HepG2 (cell line): ENCODE results near the gene PAN3. TPM values are rescaled to one million over a fixed set of nuclear protein-coding genes. Genes with fewer than 3 reads are reported as not detected.

Experiments
- ATAC-seq: fragments of 200-7000 bp; cut with Tn5 transposase; 3 replicates; pipeline ENCODE4 v1.9.1; 2020; ENCODE audit warnings: mild to moderate bottlenecking, moderate library complexity
- BruUV-seq: library from RNA; stranded (reverse); fragments of 400-500 nt; replicated peaks from 2 replicates; lab custom pipeline; 2021; lab: Mats Ljungman, UMichigan
- CTCF ChIA-PET: fragments of 300-600 bp; formaldehyde crosslinking; extraction: SDS; loops from one replicate; lab custom pipeline; 2021; ENCODE audit warnings: low total read pairs, inconsistent platforms, low intra/inter-chr PET ratio; lab: Yijun Ruan, JAX
- POLR2A ChIA-PET: fragments of 350-600 bp; sonication (Branson Sonifier 250); formaldehyde crosslinking; loops from one replicate; lab custom pipeline; 2020; ENCODE audit warnings: antibody characterized with exemption, inconsistent platforms; lab: Yijun Ruan, JAX
- DNase-seq: peaks from one replicate; pipeline ENCODE4 v3.0.0-alpha.2; 2015; ENCODE audit warnings: low spot score
- FAIRE-seq: peaks from 3 replicates; lab custom pipeline; 2011; peaks lifted over from hg19 to GRCh38; lab: Jason Lieb, UNC
- H2AFZ ChIP-seq: one replicate; pipeline ENCODE4 v1.6.1; 2011; ENCODE audit warnings: low read length, inconsistent platforms
- H3K27ac ChIP-seq: fragments of 300-600 bp; 3 replicates; pipeline ENCODE4 v1.8.0; 2011; ENCODE audit warnings: mixed run types, mild to moderate bottlenecking, mixed read lengths, low read length, inconsistent platforms; ENCODE audit not compliant: insufficient read depth; ENCODE audit errors: extremely low read length
- H3K27me3 ChIP-seq, 2 experiments: fragments of 200-600 bp in 1 of 2; 2 replicates in 1 of 2; 3 replicates in 1 of 2; pipeline versions ENCODE4 v1.6.0 to v1.8.0; 2011; ENCODE audit warnings: low read length in 2 of 2, mild to moderate bottlenecking in 2 of 2, moderate library complexity in 2 of 2, inconsistent platforms in 1 of 2; ENCODE audit not compliant: insufficient read depth in 2 of 2, control insufficient read depth in 1 of 2
- H3K36me3 ChIP-seq, 2 experiments: fragments of 200-600 bp in 1 of 2; replicated peaks in 1 of 2; 2 replicates in 1 of 2; 3 replicates in 1 of 2; pipeline versions ENCODE4 v1.5.1 to v1.8.0; 2011; ENCODE audit warnings: low read length in 2 of 2, inconsistent platforms in 1 of 2; ENCODE audit not compliant: insufficient read depth in 2 of 2, control insufficient read depth in 1 of 2
- H3K4me1 ChIP-seq: 2 replicates; pipeline ENCODE4 v1.5.1; 2012; ENCODE audit warnings: low read length, inconsistent platforms; ENCODE audit not compliant: insufficient read depth
- H3K4me2 ChIP-seq: 2 replicates; pipeline ENCODE4 v1.6.0; 2011; ENCODE audit warnings: low read depth, low read length, inconsistent platforms
- H3K4me3 ChIP-seq, 3 experiments: fragments of 200-600 bp in 1 of 3; sonication (generic), shearing (Covaris generic) in 1 of 3; replicated peaks in 1 of 3; 2 replicates each; pipeline ENCODE4 v1.5.1; 2011 to 2016; ENCODE audit warnings: low read length in 3 of 3, inconsistent platforms in 2 of 3, low read depth in 2 of 3, mild to moderate bottlenecking in 2 of 3, control low read depth in 1 of 3, mixed read lengths in 1 of 3; ENCODE audit not compliant: insufficient read depth in 1 of 3
- H3K79me2 ChIP-seq: one replicate; pipeline ENCODE4 v1.6.1; 2011; ENCODE audit warnings: low read length, inconsistent platforms; ENCODE audit not compliant: insufficient read depth
- H3K9ac ChIP-seq: 2 replicates; pipeline ENCODE4 v1.6.0; 2011; ENCODE audit warnings: mild to moderate bottlenecking, low read depth, low read length, inconsistent platforms; ENCODE audit not compliant: insufficient read depth
- H3K9me3 ChIP-seq: 2 replicates; pipeline ENCODE4 v1.5.1; 2012; ENCODE audit warnings: mild to moderate bottlenecking, low read length
- H4K20me1 ChIP-seq: 2 replicates; pipeline ENCODE4 v1.6.0; 2011; ENCODE audit warnings: inconsistent platforms, mild to moderate bottlenecking, low read length, moderate library complexity; ENCODE audit not compliant: insufficient read depth
- ETV5 ChIP-seq: IDR thresholded peaks from 2 replicates; pipeline ENCODE4 v1.6.1; 2018; ENCODE audit warnings: missing biosample characterization, missing genetic modification reagents, inconsistent platforms, borderline replicate concordance
- FOSL2 ChIP-seq: sonication (generic); formaldehyde crosslinking; IDR thresholded peaks from 2 replicates; pipeline ENCODE4 v1.4.0; 2020; ENCODE audit warnings: missing genetic modification reagents
- GABPA ChIP-seq, 2 experiments: IDR thresholded peaks; 2 replicates each; pipeline ENCODE4 v1.6.1; 2011 to 2016; ENCODE audit warnings: low read depth in 2 of 2, low read length in 1 of 2, missing biosample characterization in 1 of 2, missing genetic modification characterization in 1 of 2
- NFKB2 ChIP-seq: sonication (generic); formaldehyde crosslinking; IDR thresholded peaks from 2 replicates; pipeline ENCODE4 v1.4.0; 2020; ENCODE audit warnings: missing genetic modification reagents, borderline replicate concordance
- SATB2 ChIP-seq: sonication (generic); formaldehyde crosslinking; IDR thresholded peaks from 2 replicates; pipeline ENCODE4 v1.5.0; 2020; ENCODE audit warnings: missing genetic modification reagents
- THYN1 ChIP-seq: sonication (generic); formaldehyde crosslinking; IDR thresholded peaks from 2 replicates; pipeline ENCODE4 v1.8.1; 2023; ENCODE audit warnings: low read depth, mild to moderate bottlenecking, moderate library complexity, missing genetic modification reagents, borderline replicate concordance
- TRIM24 ChIP-seq: sonication (generic); formaldehyde crosslinking; IDR thresholded peaks from 2 replicates; pipeline ENCODE4 v1.8.0; 2022; ENCODE audit warnings: mild to moderate bottlenecking, missing genetic modification reagents
- TSC22D2 ChIP-seq: sonication (generic); formaldehyde crosslinking; IDR thresholded peaks from 2 replicates; pipeline ENCODE4 v1.5.1; 2020; ENCODE audit warnings: missing genetic modification reagents, mild to moderate bottlenecking, borderline replicate concordance
- ZBTB21 ChIP-seq: sonication (generic); formaldehyde crosslinking; IDR thresholded peaks from 2 replicates; pipeline ENCODE4 v1.4.0; 2020; ENCODE audit warnings: missing genetic modification reagents
- ZNF605 ChIP-seq: sonication (generic); formaldehyde crosslinking; IDR thresholded peaks from 2 replicates; pipeline ENCODE4 v1.8.0; 2022; ENCODE audit warnings: mild to moderate bottlenecking, missing genetic modification reagents
- WGBS: methylation state at CpG from one replicate; pipeline ENCODE4 v1.1.6; 2017; ENCODE audit warnings: low lambda C conversion rate; 5-methylcytosine and 5-hydroxymethylcytosine counted together
- in situ Hi-C: cut with HindIII; loops from 2 replicates; pipeline ENCODE4 v1.10.0; 2017; ENCODE audit warnings: low pct_unique_long_range_greater_than_20kb; ENCODE audit not compliant: extremely low pct_ligation_motif_present
- intact Hi-C: fragments of 100-400 bp; cut with micrococcal nuclease; formaldehyde crosslinking; loops from one replicate; pipeline ENCODE4 v1.10.0; 2022; ENCODE audit not compliant: unreplicated experiment
- polyA plus RNA-seq, 8 experiments: library from polyadenylated mRNA; depleted of rRNA in 3 of 8; stranded (reverse) in 7 of 8; unstranded in 1 of 8; fragments of >200 nt; fragmentation: Illumina TruSeq in 4 of 8; extraction: Trizol in 4 of 8; gene quantifications; 2 replicates each; pipeline versions ENCODE4 v1.2.1 to v1.2.3, GENCODE V29; 2011 to 2016; ENCODE audit warnings: low read depth in 4 of 8, missing spikeins in 1 of 8, mixed read lengths in 1 of 8; ENCODE audit not compliant: insufficient read depth in 1 of 8
- total RNA-seq, 5 experiments: library from RNA; depleted of rRNA; stranded (reverse); fragments of >200 nt; fragmentation: Illumina TruSeq; extraction: Trizol; gene quantifications; 2 replicates each; pipeline ENCODE4 v1.2.3, GENCODE V29; 2016; ENCODE audit warnings: low read depth in 1 of 5
- TF ChIP-seq, protein P1 (sequence below): sonication (generic); formaldehyde crosslinking; IDR thresholded peaks from 2 replicates; pipeline ENCODE4 v1.4.0; 2020; ENCODE audit warnings: mild to moderate bottlenecking, missing genetic modification reagents, borderline replicate concordance
- TF ChIP-seq, protein P2 (sequence below): sonication (generic); formaldehyde crosslinking; IDR thresholded peaks from 2 replicates; pipeline ENCODE4 v1.5.1; 2020; ENCODE audit warnings: missing genetic modification reagents, mild to moderate bottlenecking, borderline replicate concordance
- TF ChIP-seq, protein P3 (sequence below): sonication (generic); formaldehyde crosslinking; IDR thresholded peaks from 2 replicates; pipeline ENCODE4 v1.8.0; 2022; ENCODE audit warnings: mild to moderate bottlenecking, missing genetic modification reagents, borderline replicate concordance
- TF ChIP-seq, protein P4 (sequence below): sonication (generic); formaldehyde crosslinking; IDR thresholded peaks from 2 replicates; pipeline ENCODE4 v1.4.0; 2020; ENCODE audit warnings: mild to moderate bottlenecking, missing genetic modification reagents

Gene PAN3
- total and polyA plus RNA-seq, 2 of the 13 experiments (the other 11 are each of a cell fraction or from before 2014, with no cell fraction given): 9.7 to 10.6 TPM

DNA sequence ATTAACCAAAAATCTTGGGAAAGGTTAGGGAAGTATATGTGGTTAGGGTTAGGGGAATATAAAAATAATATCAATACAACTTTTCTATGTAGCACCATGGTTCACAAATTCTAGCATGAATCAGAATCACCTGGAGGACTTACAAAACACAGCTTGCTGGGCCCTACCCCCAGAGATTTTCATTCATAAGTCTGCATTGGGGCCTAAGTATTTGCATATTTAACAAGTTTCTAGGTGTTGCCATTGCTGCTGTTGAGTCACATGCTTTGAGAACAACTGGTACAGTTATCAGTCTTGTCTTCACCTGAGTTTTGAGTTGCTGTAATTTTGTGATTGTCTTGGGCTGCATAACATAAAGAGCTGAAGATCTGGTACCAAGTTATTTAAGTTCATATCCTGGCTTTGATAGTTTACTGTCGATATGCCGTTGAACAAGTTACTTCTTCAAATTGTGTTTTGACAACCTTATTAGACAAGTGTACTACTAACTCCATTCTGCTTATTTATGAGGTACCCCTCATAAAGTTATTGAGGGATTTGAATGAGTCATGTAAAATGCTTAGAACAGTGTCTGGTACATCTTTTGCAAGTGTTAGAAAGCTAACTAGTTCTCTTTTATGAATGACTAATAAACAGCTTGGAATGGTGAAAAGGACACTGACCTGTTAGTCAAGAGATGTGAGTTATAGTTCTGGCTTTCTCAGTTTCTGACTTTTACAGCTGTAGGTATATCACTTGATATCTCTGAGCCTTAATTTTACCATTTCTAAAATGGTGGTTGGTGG is 132.9 kb downstream of the PAN3 start:
- BruUV-seq: no TSS peak
- no peak for FAIRE-seq
- in situ Hi-C loops: no loop called here
- TF ChIP-seq TRIM24 (CRISPR knock-in tag): no peak
- TF ChIP-seq GABPA (IDR thresholded peaks at IDR 0.05; ENCODE audit: low read depth, low read length): no peak
- no peak for TF ChIP-seq GABPA (CRISPR knock-in tag; IDR thresholded peaks at IDR 0.05; ENCODE audit: low read depth)
- no peak for TF ChIP-seq TSC22D2
- no peak for TF ChIP-seq ZNF605 (CRISPR knock-in tag)
- TF ChIP-seq, protein P1, sequence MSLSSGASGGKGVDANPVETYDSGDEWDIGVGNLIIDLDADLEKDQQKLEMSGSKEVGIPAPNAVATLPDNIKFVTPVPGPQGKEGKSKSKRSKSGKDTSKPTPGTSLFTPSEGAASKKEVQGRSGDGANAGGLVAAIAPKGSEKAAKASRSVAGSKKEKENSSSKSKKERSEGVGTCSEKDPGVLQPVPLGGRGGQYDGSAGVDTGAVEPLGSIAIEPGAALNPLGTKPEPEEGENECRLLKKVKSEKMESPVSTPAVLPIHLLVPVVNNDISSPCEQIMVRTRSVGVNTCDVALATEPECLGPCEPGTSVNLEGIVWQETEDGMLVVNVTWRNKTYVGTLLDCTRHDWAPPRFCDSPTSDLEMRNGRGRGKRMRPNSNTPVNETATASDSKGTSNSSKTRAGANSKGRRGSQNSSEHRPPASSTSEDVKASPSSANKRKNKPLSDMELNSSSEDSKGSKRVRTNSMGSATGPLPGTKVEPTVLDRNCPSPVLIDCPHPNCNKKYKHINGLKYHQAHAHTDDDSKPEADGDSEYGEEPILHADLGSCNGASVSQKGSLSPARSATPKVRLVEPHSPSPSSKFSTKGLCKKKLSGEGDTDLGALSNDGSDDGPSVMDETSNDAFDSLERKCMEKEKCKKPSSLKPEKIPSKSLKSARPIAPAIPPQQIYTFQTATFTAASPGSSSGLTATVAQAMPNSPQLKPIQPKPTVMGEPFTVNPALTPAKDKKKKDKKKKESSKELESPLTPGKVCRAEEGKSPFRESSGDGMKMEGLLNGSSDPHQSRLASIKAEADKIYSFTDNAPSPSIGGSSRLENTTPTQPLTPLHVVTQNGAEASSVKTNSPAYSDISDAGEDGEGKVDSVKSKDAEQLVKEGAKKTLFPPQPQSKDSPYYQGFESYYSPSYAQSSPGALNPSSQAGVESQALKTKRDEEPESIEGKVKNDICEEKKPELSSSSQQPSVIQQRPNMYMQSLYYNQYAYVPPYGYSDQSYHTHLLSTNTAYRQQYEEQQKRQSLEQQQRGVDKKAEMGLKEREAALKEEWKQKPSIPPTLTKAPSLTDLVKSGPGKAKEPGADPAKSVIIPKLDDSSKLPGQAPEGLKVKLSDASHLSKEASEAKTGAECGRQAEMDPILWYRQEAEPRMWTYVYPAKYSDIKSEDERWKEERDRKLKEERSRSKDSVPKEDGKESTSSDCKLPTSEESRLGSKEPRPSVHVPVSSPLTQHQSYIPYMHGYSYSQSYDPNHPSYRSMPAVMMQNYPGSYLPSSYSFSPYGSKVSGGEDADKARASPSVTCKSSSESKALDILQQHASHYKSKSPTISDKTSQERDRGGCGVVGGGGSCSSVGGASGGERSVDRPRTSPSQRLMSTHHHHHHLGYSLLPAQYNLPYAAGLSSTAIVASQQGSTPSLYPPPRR (CRISPR knock-in tag): no peak
- TF ChIP-seq, protein P2, sequence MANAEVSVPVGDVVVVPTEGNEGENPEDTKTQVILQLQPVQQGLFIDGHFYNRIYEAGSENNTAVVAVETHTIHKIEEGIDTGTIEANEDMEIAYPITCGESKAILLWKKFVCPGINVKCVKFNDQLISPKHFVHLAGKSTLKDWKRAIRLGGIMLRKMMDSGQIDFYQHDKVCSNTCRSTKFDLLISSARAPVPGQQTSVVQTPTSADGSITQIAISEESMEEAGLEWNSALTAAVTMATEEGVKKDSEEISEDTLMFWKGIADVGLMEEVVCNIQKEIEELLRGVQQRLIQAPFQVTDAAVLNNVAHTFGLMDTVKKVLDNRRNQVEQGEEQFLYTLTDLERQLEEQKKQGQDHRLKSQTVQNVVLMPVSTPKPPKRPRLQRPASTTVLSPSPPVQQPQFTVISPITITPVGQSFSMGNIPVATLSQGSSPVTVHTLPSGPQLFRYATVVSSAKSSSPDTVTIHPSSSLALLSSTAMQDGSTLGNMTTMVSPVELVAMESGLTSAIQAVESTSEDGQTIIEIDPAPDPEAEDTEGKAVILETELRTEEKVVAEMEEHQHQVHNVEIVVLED (CRISPR knock-in tag): no peak
- TF ChIP-seq FOSL2 (CRISPR knock-in tag): no peak
- no peak for TF ChIP-seq NFKB2
- TF ChIP-seq, protein P3, sequence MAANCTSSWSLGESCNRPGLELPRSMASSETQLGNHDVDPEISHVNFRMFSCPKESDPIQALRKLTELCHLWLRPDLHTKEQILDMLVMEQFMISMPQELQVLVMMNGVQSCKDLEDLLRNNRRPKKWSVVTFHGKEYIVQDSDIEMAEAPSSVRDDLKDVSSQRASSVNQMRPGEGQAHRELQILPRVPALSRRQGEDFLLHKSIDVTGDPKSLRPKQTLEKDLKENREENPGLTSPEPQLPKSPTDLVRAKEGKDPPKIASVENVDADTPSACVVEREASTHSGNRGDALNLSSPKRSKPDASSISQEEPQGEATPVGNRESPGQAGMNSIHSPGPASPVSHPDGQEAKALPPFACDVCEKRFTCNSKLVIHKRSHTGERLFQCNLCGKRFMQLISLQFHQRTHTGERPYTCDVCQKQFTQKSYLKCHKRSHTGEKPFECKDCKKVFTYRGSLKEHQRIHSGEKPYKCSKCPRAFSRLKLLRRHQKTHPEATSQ: no peak
- no peak for TF ChIP-seq SATB2 (CRISPR knock-in tag)
- TF ChIP-seq, protein P4, sequence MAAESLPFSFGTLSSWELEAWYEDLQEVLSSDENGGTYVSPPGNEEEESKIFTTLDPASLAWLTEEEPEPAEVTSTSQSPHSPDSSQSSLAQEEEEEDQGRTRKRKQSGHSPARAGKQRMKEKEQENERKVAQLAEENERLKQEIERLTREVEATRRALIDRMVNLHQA (CRISPR knock-in tag): no peak
- TF ChIP-seq ETV5: no peak
- TF ChIP-seq ZBTB21: no peak
- no peak for TF ChIP-seq THYN1 (CRISPR knock-in tag)

More for the DNA sequence above, 132.9 kb downstream of the PAN3 start:
- Histone ChIP-seq H3K4me2 (no peak overlapping the region), H3K4me1 (no peaks in the 10 kb centered on the region), H3K4me3 (no peak overlapping the region), H3K9me3 (no peaks in the 10 kb centered on the region), H3K27ac (no peak overlapping the region), H3K27me3 (no peaks in the 10 kb centered on the region), H4K20me1 (no peaks in the 10 kb centered on the region), H3K36me3 (peaks cover 2 to 28% of the 10 kb centered on the region in 2 experiments; a peak in 1 of 5 replicates), H3K9ac (no peak overlapping the region), H3K79me2 (no peaks in the 10 kb centered on the region), H2AFZ (no peak overlapping the region)
- DNase-seq (no peak), ATAC-seq (no peak)
- 100% methylated on average over 2 of the region's 2 CpGs for WGBS
- ChIA-PET POLR2A (no interaction called here), CTCF (no interaction called here)
- intact Hi-C loops: no loop called here
